T-cell (primary cell): ENCODE measurements around the gene SLC35G6. TPM values are rescaled to one million over a fixed set of nuclear protein-coding genes. Genes with fewer than 3 reads are reported as not detected.
"Not testable (repeated sequence)": the region's sequence is repeated elsewhere in the genome, so short reads cannot be mapped to it uniquely, and the experiment has no call there.

Experiments used
- ATAC-seq, 4 experiments: fragments of 200-7000 bp in 3 of 4; fragments of 150-1000 bp in 1 of 4; cut with Tn5 transposase; replicated peaks in 1 of 4; 1 replicate in 3 of 4; 2 replicates in 1 of 4; pipeline ENCODE4 v1.10.0; 2021; ENCODE audit warnings: moderate library complexity in 3 of 4, mild to moderate bottlenecking in 2 of 4, moderate number of reproducible peaks in 1 of 4
- CTCF ChIA-PET, 2 donors: fragments of 300-600 bp; sonication (Branson Sonifier 250); formaldehyde crosslinking; loops; one replicate each; lab custom pipeline; 2022; ENCODE audit warnings: antibody characterized with exemption in 2 of 2; lab: Charles Lee
- POLR2A ChIA-PET, 2 donors: fragments of 300-600 bp; sonication (Branson Sonifier 250); formaldehyde crosslinking; loops; one replicate each; lab custom pipeline; 2022; ENCODE audit warnings: antibody characterized with exemption in 2 of 2; lab: Charles Lee
- DNase-seq, 35 experiments: peaks; one replicate each; pipeline versions ENCODE4 v3.0.0 to v3.0.0-alpha.2; 2013 to 2023
- H3K27ac ChIP-seq: one replicate; pipeline ENCODE4 v1.5.1; 2013; ENCODE audit warnings: low read length
- H3K27me3 ChIP-seq, 2 experiments: replicated peaks in 1 of 2; 1 replicate in 1 of 2; 2 replicates in 1 of 2; pipeline versions ENCODE4 v1.6.1 to v1.7.0; 2013; ENCODE audit warnings: low read length in 1 of 2, mixed read lengths in 1 of 2; ENCODE audit not compliant: control insufficient read depth in 2 of 2, insufficient read depth in 2 of 2; ENCODE audit errors: extremely low read depth in 1 of 2
- H3K36me3 ChIP-seq, 2 donors: 1 replicate in 1 of 2; 2 replicates in 1 of 2; pipeline versions ENCODE4 v1.6.1 to v1.7.0; 2013; ENCODE audit warnings: low read length in 1 of 2; ENCODE audit not compliant: control insufficient read depth in 2 of 2, insufficient read depth in 1 of 2; ENCODE audit errors: extremely low read depth in 1 of 2
- H3K4me1 ChIP-seq, 2 experiments: 1 replicate in 1 of 2; 2 replicates in 1 of 2; pipeline versions ENCODE4 v1.6.1 to v1.7.0; 2013; ENCODE audit warnings: low read length in 2 of 2, mixed read lengths in 1 of 2; ENCODE audit not compliant: insufficient read depth in 2 of 2, control insufficient read depth in 1 of 2; ENCODE audit errors: extremely low read depth in 1 of 2
- H3K4me3 ChIP-seq, 2 donors: 1 replicate in 1 of 2; 2 replicates in 1 of 2; pipeline versions ENCODE4 v1.5.1 to v1.7.0; 2013; ENCODE audit warnings: mild to moderate bottlenecking in 2 of 2, low read length in 1 of 2, moderate library complexity in 1 of 2; ENCODE audit not compliant: control insufficient read depth in 1 of 2; ENCODE audit errors: extremely low read depth in 1 of 2
- H3K9me3 ChIP-seq: 2 replicates; pipeline ENCODE4 v1.7.0; 2013
- H3K27ac Mint-ChIP-seq, 2 donors: one replicate each; pipeline ENCODE4 v1.8.0; 2020 to 2021; ENCODE audit warnings: mild to moderate bottlenecking in 2 of 2, mixed read lengths in 2 of 2
- H3K27me3 Mint-ChIP-seq, 2 donors: one replicate each; pipeline ENCODE4 v1.8.0; 2021 to 2022; ENCODE audit warnings: mixed read lengths in 2 of 2
- H3K36me3 Mint-ChIP-seq: one replicate; pipeline ENCODE4 v1.8.0; 2021; ENCODE audit warnings: mixed read lengths
- H3K4me1 Mint-ChIP-seq, 3 donors: one replicate each; pipeline ENCODE4 v1.8.0; 2020 to 2022; ENCODE audit warnings: mixed read lengths in 3 of 3, mild to moderate bottlenecking in 1 of 3
- H3K4me3 Mint-ChIP-seq, 3 donors: one replicate each; pipeline ENCODE4 v1.8.0; 2020 to 2022; ENCODE audit warnings: mild to moderate bottlenecking in 3 of 3, mixed read lengths in 3 of 3, moderate library complexity in 3 of 3
- H3K9me3 Mint-ChIP-seq, 3 donors: one replicate each; pipeline ENCODE4 v1.8.0; 2020 to 2022; ENCODE audit warnings: mixed read lengths in 3 of 3
- WGBS: methylation state at CpG from one replicate; pipeline ENCODE4 v1.1.5; 2013; ENCODE audit warnings: missing lambda C conversion rate; ENCODE audit not compliant: insufficient coverage; 5-methylcytosine and 5-hydroxymethylcytosine counted together
- total RNA-seq, 35 experiments: library from RNA in 6 of 35; stranded (reverse) in 6 of 35; fragments of 120-200 nt in 1 of 35; gene quantifications; one replicate each; pipeline versions ENCODE4 v1.2.1 to v1.2.4 and lab custom pipeline; 2013 to 2026

SLC35G6 gene
- total RNA-seq, 5 donors from 2014 or later (not counting 1 experiment from before 2014, with no cell fraction given) = not detected

DNA sequence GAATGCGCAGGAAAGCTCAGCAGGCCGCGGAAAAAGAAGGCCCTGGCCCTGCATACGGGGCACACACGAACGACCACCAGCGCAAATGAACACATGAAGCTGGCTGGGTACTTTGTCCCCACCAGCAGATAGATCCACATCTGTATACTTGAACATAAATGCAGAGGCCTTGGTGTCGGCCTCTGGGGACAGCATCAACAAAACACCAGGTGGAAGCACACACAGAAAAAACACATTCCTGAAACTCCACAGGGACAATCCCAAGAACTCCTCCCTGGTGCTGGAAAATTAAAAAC, 1.2 kb upstream of the SLC35G6 start:
- no peaks in the 10 kb centered on the region for H3K27me3 Mint-ChIP-seq
- H3K4me3 ChIP-seq = peak overlapping the region; percentile 72 to 94
- no peaks in the 10 kb centered on the region for H3K27me3 ChIP-seq
- peak overlapping the region; percentile 100 for H3K27ac Mint-ChIP-seq
- H3K36me3 Mint-ChIP-seq = no peaks in the 10 kb centered on the region
- POLR2A ChIA-PET = interaction anchor here in 1 of 2 donors (0.6 kb wide), 1 partner anchor 18 kb away, joined by 4 read pairs; no protein-coding TSS in a partner anchor
- peaks cover 73 to 76% (median 74%) of the 10 kb centered on the region in 3 donors for H3K4me1 Mint-ChIP-seq
- peak overlapping the region; percentile 88 to 92 (median 90) for H3K4me3 Mint-ChIP-seq
- 8% methylated on average over 4 of the region's 8 CpGs for WGBS
- DNase-seq = no peak
- H3K9me3 ChIP-seq = no peaks in the 10 kb centered on the region
- CTCF ChIA-PET = interaction anchor here in 1 of 2 donors (0.6 to 2.1 kb wide), 4 partner anchors 36 to 78 kb away, joined by 3 to 5 read pairs (median 4); partner anchors contain the start of gene TMEM102
- no peak for ATAC-seq
- H3K27ac ChIP-seq = peak overlapping the region; percentile 90
- no peaks in the 10 kb centered on the region for H3K9me3 Mint-ChIP-seq
- peaks cover 0 to 3% of the 10 kb centered on the region in 2 donors for H3K36me3 ChIP-seq
- peaks cover 19 to 74% of the 10 kb centered on the region in 2 experiments for H3K4me1 ChIP-seq

DNA sequence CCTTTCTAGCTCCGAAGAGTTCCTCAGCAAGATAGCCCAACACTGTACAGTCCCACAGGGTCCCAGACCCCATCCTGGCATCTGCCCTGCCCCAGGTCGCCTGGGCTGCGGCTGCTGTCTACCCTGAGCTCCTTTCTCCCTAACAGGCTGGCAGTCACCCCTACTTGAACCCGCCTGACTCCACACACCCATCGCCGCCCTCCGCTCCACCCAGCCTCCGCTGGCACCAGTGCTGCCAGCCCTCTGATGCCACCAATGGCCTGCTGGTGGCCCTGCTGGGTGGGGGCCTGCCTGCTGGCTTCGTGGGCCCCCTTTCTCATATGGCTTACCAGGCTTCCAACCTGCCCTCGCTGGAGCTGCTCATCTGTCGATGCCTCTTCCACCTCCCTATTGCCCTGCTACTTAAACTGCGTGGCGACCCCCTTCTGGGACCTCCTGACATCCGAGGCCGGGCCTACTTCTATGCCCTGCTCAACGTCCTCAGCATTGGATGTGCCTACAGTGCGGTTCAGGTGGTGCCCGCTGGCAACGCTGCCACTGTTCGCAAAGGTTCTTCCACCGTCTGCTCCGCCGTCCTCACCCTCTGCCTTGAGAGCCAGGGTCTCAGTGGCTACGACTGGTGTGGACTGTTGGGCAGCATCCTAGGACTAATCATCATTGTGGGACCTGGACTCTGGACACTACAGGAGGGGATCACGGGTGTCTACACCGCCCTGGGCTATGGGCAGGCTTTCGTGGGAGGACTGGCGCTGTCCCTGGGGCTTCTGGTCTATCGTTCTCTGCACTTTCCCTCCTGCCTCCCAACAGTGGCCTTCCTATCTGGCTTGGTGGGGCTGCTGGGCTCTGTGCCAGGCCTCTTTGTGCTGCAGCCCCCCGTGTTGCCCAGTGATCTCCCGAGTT, 846 bp downstream of the SLC35G6 start:
- H3K27me3 Mint-ChIP-seq, H3K36me3 ChIP-seq, CTCF ChIA-PET, DNase-seq, H3K9me3 ChIP-seq, H3K9me3 Mint-ChIP-seq, H3K4me3 ChIP-seq, H3K27me3 ChIP-seq, H3K36me3 Mint-ChIP-seq, ATAC-seq: not testable (repeated sequence)
- H3K27ac Mint-ChIP-seq = peak overlapping the region; percentile 100
- H3K4me1 Mint-ChIP-seq = peaks cover 73 to 79% (median 75%) of the 10 kb centered on the region in 3 donors
- peak overlapping the region; percentile 99 for H3K27ac ChIP-seq
- peak overlapping the region; percentile 92 to 99 (median 98) for H3K4me3 Mint-ChIP-seq
- POLR2A ChIA-PET = interaction anchor here in 1 of 2 donors (0.7 kb wide), 2 partner anchors 79 to 146 kb away, joined by 3 read pairs; partner anchors contain the start of gene ACAP1
- H3K4me1 ChIP-seq = peaks cover 29 to 72% of the 10 kb centered on the region in 2 experiments
- 99% methylated on average over 20 of the region's 31 CpGs for WGBS

DNA sequence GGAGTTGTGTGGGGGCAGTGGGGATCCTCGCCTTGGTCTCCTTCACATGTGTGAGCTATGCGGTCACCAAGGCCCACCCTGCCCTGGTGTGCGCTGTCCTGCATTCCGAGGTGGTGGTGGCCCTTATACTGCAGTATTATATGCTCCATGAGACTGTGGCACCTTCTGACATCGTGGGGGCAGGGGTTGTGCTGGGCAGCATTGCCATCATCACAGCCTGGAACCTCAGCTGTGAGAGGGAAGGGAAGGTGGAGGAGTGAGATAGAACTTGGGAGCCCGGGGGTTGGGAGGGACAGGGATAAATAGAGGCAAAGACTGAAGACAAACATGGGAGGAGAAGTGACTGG, 1.5 kb downstream of the SLC35G6 start:
- Mint-ChIP-seq H3K27ac (peak overlapping the region; percentile 100), H3K4me1 (peaks cover 73 to 79% (median 75%) of the 10 kb centered on the region in 3 donors), H3K4me3 (peak overlapping the region; percentile 92 to 99 (median 98))
- ATAC-seq, H3K9me3 ChIP-seq, H3K27me3 Mint-ChIP-seq, H3K27me3 ChIP-seq, DNase-seq, H3K36me3 ChIP-seq, CTCF ChIA-PET, H3K9me3 Mint-ChIP-seq, H3K36me3 Mint-ChIP-seq: not testable (repeated sequence)
- H3K4me1 ChIP-seq = peaks cover 33 to 72% of the 10 kb centered on the region in 2 experiments
- peak overlapping the region; percentile 92 to 98 for H3K4me3 ChIP-seq
- WGBS = 79% methylated on average over 5 of the region's 6 CpGs
- H3K27ac ChIP-seq = peak overlapping the region; percentile 99
- POLR2A ChIA-PET = interaction anchor here in 1 of 2 donors (1.0 kb wide), 1 partner anchor 11 kb away, joined by 5 read pairs; no protein-coding TSS in a partner anchor

DNA sequence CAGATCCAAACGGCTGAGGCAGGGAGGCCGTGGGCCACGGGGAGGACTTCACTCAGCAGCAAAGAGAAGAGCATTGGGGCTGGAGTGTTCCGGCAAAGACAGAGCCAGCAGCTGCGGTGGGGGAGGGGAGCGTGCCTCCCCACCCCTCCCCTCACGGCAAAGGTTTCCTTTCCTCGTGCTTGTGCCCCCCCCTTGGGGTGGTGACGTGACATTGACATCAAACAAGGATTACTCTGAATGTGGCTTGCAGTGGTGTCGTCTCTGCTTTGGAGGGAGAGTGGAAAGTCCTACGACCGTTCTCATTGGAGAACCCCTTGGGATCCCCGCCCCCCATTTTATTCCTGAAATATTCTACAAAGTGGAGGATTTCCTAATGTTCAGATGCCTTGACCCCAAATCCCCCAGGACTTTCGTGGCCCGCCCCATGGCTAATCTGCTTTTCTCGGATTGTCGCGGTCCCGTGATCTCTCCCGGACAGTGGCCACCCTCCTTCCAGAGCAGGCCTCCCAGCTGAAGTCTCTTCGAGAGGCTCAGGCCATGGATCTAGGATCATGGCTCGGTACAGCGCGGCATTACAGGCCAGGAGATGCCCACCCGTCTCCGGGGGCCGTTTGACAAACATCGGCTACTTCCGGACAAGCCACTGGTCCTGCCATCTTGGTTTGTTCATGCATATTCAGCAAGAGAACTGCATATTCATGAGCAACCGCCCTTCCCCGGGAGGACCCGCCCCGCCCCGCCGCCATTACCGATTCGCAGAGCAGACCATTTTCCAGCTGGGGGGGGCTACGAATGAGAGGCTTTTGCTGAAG, 2.2 kb downstream of the SLC35G6 start:
- ATAC-seq (peak; percentile 63 to 68 (median 66)), DNase-seq (peak; percentile 90 to 98 (median 95))
- Mint-ChIP-seq H3K4me3 (peak overlapping the region; percentile 92 to 99 (median 98)), H3K4me1 (peaks cover 69 to 76% (median 72%) of the 10 kb centered on the region in 3 donors), H3K27me3 (no peaks in the 10 kb centered on the region), H3K27ac (peak overlapping the region; percentile 100), H3K9me3 (no peaks in the 10 kb centered on the region), H3K36me3 (peaks cover 11% of the 10 kb centered on the region)
- WGBS = 0% methylated on average over 25 of the region's 38 CpGs
- H3K9me3 ChIP-seq = no peaks in the 10 kb centered on the region
- H3K4me1 ChIP-seq = peaks cover 30 to 72% of the 10 kb centered on the region in 2 experiments
- H3K36me3 ChIP-seq = no peaks in the 10 kb centered on the region
- CTCF ChIA-PET = interaction anchor here in 1 of 2 donors (0.6 kb wide), 1 partner anchor 154 kb away, joined by 3 read pairs; no protein-coding TSS in a partner anchor
- H3K27ac ChIP-seq = peak overlapping the region; percentile 99
- POLR2A ChIA-PET = interaction anchor here (0.6 to 3.6 kb wide), 3 partner anchors 12 to 1899 kb away, joined by 3 to 21 read pairs (median 5); partner anchors contain the start of genes NLRP1 (in 1 of the 2) and TMEM102 (in 1 of the 2)
- no peaks in the 10 kb centered on the region for H3K27me3 ChIP-seq
- peak overlapping the region; percentile 92 to 98 for H3K4me3 ChIP-seq

DNA sequence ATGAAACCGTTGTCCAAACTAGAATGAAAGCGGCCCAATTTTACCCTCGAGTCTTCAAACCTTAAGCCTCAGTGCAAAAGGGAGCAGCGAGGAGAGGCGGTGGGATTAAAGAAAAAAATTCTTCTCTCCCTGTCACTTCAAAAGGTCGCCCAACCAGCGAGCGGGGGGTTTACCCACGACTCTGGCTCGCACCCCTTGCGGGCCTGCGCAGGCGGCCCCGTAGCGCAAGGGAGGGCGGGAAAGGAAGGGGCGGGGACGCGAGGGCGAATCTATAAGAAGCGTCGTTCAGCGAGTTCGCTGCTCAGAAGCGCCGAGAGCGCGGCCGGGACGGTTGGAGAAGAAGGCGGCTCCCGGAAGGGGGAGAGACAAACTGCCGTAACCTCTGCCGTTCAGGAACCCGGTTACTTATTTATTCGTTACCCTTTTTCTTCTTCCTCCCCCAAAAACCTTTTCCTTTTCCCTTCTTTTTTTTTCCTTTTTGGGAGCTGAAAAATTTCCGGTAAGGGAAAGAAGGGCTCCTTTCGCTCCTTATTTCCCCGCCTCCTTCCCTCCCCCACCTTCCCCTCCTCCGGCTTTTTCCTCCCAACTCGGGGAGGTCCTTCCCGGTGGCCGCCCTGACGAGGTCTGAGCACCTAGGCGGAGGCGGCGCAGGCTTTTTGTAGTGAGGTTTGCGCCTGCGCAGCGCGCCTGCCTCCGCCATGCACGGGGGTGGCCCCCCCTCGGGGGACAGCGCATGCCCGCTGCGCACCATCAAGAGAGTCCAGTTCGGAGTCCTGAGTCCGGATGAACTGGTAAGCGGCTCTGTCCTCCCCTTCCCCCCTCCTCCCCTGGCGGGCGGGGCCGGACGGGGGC, 3.0 kb downstream of the SLC35G6 start, which contains the start of gene POLR2A:
Gene POLR2A (plus strand): TSS at position 300 of the 852 bp plus-strand sequence.
- peak; percentile 66 to 73 (median 70) for ATAC-seq
- Mint-ChIP-seq H3K9me3 (no peaks in the 10 kb centered on the region), H3K36me3 (peaks cover 14% of the 10 kb centered on the region), H3K27me3 (no peaks in the 10 kb centered on the region), H3K27ac (peak within 1 kb of the TSS; percentile 100), H3K4me3 (peak within 1 kb of the TSS; percentile 92 to 99 (median 98)), H3K4me1 (peaks cover 75 to 81% (median 77%) of the 10 kb centered on the region in 3 donors)
- no peaks in the 10 kb centered on the region for H3K9me3 ChIP-seq
- ChIA-PET CTCF (interaction anchor here in 1 of 2 donors (0.6 to 1.0 kb wide), 3 partner anchors 29 to 155 kb away, joined by 3 to 5 read pairs (median 5); no protein-coding TSS in a partner anchor), POLR2A (interaction anchor here (0.6 to 3.6 kb wide), 7 partner anchors 20 to 1900 kb away, joined by 3 to 21 read pairs (median 3); partner anchors contain the start of genes NLRP1 (in 1 of the 2) and TMEM102 (in 1 of the 2))
- no peaks in the 10 kb centered on the region for H3K27me3 ChIP-seq
- WGBS = under 1% methylated on average over 28 of the region's 64 CpGs
- H3K4me3 ChIP-seq = peak within 1 kb of the TSS; percentile 92 to 98
- peaks cover 34 to 72% of the 10 kb centered on the region in 2 experiments for H3K4me1 ChIP-seq
- H3K36me3 ChIP-seq = peaks cover 0 to 3% of the 10 kb centered on the region in 2 donors
- peak within 1 kb of the TSS; percentile 99 for H3K27ac ChIP-seq
- DNase-seq = peak; percentile 94 to 100 (median 97)
